Neutrophil (primary cell): ENCODE results near the gene SLFN13.
"Not testable (repeated sequence)": the region's sequence is repeated elsewhere in the genome, so short reads cannot be mapped to it uniquely, and the experiment has no call there.

Source experiments
- H3K27ac ChIP-seq: fragments of 200-600 bp; sonication (generic); 2 replicates; pipeline ENCODE4 v1.5.1; 2016; ENCODE audit warnings: mild to moderate bottlenecking, moderate library complexity
- H3K27me3 ChIP-seq: fragments of 200-600 bp; sonication (generic); 2 replicates; pipeline ENCODE4 v1.6.0; 2016; ENCODE audit warnings: mild to moderate bottlenecking
- H3K36me3 ChIP-seq: fragments of 200-600 bp; sonication (generic); 2 replicates; pipeline ENCODE4 v1.5.1; 2017
- H3K4me1 ChIP-seq, 2 experiments: fragments of 200-600 bp in 1 of 2; sonication (generic) in 1 of 2; 1 replicate in 1 of 2; 2 replicates in 1 of 2; pipeline versions ENCODE4 v1.5.1 to v1.6.1; 2013 to 2016; ENCODE audit warnings: low read depth in 1 of 2, low read length in 1 of 2, mild to moderate bottlenecking in 1 of 2, moderate library complexity in 1 of 2; ENCODE audit not compliant: control insufficient read depth in 1 of 2, insufficient read depth in 1 of 2
- H3K4me3 ChIP-seq, 2 experiments: fragments of 200-600 bp in 1 of 2; sonication (generic) in 1 of 2; 1 replicate in 1 of 2; 2 replicates in 1 of 2; pipeline ENCODE4 v1.5.1; 2013 to 2016; ENCODE audit warnings: low read depth in 1 of 2, low read length in 1 of 2, mild to moderate bottlenecking in 1 of 2, moderate library complexity in 1 of 2
- H3K9me3 ChIP-seq: fragments of 200-600 bp; sonication (generic); 2 replicates; pipeline ENCODE4 v1.5.1; 2016
- TF ChIP-seq, protein P1 (sequence below): fragments of 200-600 bp; sonication (generic); IDR thresholded peaks from 2 replicates; pipeline ENCODE4 v1.5.1; 2016; ENCODE audit warnings: antibody characterized with exemption

The SLFN13 gene

DNA sequence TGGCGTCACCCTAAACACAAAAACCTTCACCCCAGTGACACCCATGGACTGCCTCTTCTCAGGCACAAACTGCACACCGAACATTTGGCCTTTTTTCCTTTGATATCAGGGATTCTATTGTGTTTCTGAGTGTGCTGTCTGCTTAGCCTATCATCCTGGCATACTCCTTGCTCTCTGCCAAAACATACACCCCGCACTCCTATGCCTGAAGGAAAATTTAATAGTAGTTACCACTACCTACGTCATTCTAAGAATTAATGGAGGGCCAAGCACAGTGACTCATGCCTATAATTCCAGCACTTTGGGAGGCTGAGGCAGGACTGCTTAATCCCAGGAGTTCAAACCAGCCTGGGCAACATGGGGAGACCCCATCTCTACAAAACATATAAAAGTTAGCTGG lies 19.9 kb upstream of the SLFN13 start:
- Histone ChIP-seq H3K27ac (no peak overlapping the region), H3K4me3 (no peak overlapping the region), H3K36me3 (no peaks in the 10 kb centered on the region), H3K27me3 (peaks cover 18% of the 10 kb centered on the region), H3K4me1 (no peaks in the 10 kb centered on the region), H3K9me3 (no peaks in the 10 kb centered on the region)
- TF ChIP-seq, protein P1, sequence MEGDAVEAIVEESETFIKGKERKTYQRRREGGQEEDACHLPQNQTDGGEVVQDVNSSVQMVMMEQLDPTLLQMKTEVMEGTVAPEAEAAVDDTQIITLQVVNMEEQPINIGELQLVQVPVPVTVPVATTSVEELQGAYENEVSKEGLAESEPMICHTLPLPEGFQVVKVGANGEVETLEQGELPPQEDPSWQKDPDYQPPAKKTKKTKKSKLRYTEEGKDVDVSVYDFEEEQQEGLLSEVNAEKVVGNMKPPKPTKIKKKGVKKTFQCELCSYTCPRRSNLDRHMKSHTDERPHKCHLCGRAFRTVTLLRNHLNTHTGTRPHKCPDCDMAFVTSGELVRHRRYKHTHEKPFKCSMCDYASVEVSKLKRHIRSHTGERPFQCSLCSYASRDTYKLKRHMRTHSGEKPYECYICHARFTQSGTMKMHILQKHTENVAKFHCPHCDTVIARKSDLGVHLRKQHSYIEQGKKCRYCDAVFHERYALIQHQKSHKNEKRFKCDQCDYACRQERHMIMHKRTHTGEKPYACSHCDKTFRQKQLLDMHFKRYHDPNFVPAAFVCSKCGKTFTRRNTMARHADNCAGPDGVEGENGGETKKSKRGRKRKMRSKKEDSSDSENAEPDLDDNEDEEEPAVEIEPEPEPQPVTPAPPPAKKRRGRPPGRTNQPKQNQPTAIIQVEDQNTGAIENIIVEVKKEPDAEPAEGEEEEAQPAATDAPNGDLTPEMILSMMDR: no peak

DNA sequence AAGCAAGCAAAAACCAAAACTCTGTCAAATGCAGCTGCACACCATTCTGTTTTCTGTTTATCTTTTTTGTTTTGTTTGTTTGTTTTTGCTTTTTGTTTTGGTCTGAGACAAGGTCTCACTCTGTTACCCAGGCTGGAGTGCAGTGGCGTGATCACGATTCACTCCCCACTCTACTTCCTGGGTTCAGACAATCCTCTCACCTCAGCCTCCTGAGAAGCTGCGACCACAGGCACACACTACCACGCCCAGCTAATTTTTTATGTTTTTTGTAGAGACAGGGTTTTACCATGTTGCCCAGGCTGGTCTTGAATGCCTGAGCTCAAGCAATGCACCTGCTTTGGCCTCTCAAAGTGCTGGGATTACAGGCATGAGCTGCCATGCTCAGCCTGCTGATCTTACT lies 19.3 kb upstream of the SLFN13 start:
- no peaks in the 10 kb centered on the region for H3K4me1 ChIP-seq
- TF ChIP-seq, protein P1: no peak
- peaks cover 25% of the 10 kb centered on the region for H3K27me3 ChIP-seq
- H3K27ac ChIP-seq: no peak overlapping the region
- no peaks in the 10 kb centered on the region for H3K36me3 ChIP-seq
- H3K9me3 ChIP-seq: no peaks in the 10 kb centered on the region
- no peak overlapping the region for H3K4me3 ChIP-seq

GRCh38 chr17:35460354-35460851 lies 11.8 kb upstream of the SLFN13 start:
- TF ChIP-seq, protein P1: no peak
- H3K4me3 ChIP-seq: peak overlapping the region; percentile 29 to 56
- no peak overlapping the region for H3K27ac ChIP-seq
- peaks cover 85% of the 10 kb centered on the region for H3K27me3 ChIP-seq
- H3K36me3 ChIP-seq: no peaks in the 10 kb centered on the region
- peaks cover 6 to 7% of the 10 kb centered on the region in 2 experiments for H3K4me1 ChIP-seq
- H3K9me3 ChIP-seq: no peaks in the 10 kb centered on the region

- not testable (repeated sequence) for H3K9me3 ChIP-seq, H3K4me3 ChIP-seq, H3K27ac ChIP-seq, H3K36me3 ChIP-seq, H3K4me1 ChIP-seq
- peaks cover 77% of the 10 kb centered on the region for H3K27me3 ChIP-seq
These were observed 5.5 kb upstream of the SLFN13 start for GRCh38 chr17:35454035-35454434.

DNA sequence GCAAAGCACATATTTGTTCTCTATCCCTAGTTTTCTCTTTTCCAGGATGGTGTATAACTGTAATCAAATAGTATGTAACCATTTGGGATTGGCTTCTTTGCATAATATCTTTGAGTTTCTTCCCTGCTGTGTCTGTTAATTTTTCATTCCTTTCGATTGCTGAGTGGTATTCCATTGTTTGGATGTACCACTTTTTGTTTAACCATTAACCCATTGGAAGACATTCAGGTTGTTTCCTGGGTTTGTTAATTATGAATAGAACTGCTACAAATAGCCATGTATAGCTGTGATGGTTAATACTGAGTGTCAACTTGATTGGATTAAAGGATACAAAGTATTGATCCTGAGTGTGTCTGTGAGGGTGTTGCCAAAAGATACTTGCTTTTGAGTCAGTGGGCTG lies 4.6 kb upstream of the SLFN13 start:
- Histone ChIP-seq H3K27ac (no peak overlapping the region), H3K4me3 (no peak overlapping the region), H3K4me1 (peaks cover 11 to 15% of the 10 kb centered on the region in 2 experiments), H3K27me3 (peaks cover 76% of the 10 kb centered on the region), H3K36me3 (no peaks in the 10 kb centered on the region), H3K9me3 (no peaks in the 10 kb centered on the region)
- TF ChIP-seq, protein P1: no peak

GRCh38 chr17:35449371-35449931 lies 885 bp upstream of the SLFN13 start:
- Histone ChIP-seq H3K4me1 (peaks cover 19 to 21% of the 10 kb centered on the region in 2 experiments), H3K4me3 (peak overlapping the region; percentile 75 to 81), H3K9me3 (no peaks in the 10 kb centered on the region), H3K27me3 (peaks cover 47% of the 10 kb centered on the region), H3K27ac (peak overlapping the region; percentile 64), H3K36me3 (no peaks in the 10 kb centered on the region)
- TF ChIP-seq, protein P1: no peak
